NCI-H526 treated with DMSO at 0.1 percent for 48 hours (cell line): ENCODE data around the gene TPMT.
"Not testable (repeated sequence)": the region's sequence is repeated elsewhere in the genome, so short reads cannot be mapped to it uniquely, and the experiment has no call there.

Experiments used
- DNase-seq: peaks from one replicate; lab custom pipeline; 2025; lab: John Stamatoyannopoulos, UW

TPMT gene

DNA sequence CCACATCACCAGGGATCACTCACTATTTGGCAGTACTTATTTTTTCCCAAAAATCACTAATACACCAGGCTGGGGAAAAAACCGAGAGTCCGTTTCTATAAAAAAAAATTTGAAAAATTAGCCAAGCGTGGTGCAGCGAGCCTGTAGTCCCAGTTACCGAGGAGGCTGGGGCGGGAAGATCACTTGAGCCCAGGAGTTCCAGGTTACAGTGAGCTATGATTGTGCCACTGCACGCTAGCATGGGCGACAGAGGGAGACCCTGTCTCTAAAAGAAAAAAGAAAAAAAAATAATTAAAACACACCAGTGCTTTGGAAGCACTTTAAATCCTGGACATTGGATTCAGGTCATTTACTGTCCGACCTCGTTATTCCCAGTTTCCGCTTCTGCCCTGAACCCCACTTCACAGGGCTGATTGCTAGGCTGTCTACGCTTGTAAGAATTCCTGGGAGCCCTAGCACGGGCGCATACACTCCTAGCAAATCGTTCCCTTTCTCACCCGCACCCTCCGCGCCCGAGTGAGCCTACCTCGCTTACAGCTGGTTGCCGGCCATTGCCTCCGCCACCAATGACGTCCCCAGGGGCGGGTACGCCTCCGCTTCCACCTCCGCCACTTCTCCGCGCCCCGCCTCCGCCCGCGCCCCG lies at the start of gene TPMT:
Gene TPMT, minus strand, starts transcription at position 571 of the 643 bp plus-strand sequence. CDS start 5,950 bp downstream, outside the sequence.
- no peak for DNase-seq

DNA sequence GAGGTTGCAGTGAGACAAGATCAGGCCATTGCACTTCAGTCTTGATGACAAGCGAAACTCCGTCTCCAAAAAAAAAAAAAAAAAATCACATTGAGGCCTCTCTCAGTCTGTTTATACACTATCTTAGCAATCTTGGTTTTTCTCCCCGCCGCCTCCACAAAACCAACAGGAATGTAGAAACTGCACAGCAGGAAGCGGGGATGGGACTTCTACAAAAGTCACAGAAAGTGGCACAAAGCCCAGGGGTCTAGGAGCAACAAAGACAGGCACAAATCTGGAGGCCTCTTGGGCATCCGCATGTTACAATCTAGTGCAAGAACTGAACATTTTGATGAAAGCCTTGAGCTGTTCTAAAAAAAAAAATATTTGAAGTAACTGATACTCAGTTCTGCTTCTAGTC lies 48.9 kb upstream of the TPMT start:
- DNase-seq: no peak

DNA sequence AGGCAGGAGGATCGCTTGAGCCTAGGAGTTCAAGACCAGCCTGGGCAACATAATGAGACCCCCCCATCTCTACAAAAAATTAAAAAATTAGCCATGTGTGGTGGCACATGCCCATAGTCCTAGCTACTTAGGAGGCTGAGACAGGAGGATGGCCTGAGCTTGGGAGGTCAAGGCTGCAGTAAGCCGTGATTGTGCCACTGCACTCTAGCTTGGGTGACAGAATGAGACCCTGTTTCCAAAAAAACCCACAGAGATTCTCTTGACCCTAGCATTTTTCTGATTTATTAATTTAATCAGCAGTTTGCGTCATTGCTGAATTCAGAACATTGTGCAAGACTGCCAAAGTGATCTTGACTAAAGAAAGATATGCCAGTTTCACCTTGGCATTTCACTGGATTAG lies 37.1 kb upstream of the TPMT start:
- DNase-seq: no peak

DNA sequence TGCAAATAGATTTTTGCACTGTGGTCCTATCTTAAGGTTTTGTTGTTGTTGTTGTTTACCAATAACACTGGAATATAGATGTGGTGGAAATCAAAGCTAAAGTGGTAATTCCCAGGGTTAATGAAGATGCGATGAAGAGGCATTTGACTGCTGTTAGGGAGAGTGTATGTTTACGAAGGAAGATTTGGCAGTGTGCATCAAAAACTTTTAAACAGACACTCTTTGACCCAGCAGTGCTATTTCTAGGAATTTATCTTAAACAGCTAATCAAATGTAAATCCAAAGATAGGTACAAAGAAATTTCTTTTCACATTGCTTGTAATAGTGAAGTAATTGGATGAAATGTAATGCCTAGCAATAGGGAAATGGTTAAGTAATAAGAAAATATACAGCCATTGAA lies 34.3 kb upstream of the TPMT start:
- DNase-seq: no peak

DNA sequence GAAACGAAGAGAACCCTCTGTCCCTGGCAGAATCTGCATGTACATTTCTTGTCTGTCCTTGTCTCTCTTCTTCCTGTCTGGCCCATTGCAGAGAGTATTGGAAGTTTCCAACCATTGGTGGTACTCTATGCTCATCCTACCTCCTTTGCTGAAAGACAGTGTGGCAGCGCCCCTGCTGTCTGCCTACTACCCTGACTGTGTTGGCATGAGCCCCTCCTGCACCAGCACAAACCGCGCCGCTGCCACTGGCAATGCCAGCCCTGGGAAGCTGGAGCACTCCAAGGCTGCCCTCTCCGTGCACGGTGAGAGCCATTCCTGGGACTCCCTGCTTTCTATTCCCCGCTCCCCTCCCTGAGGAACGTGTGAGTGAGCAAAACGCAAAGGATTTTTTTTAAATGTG lies 32.8 kb upstream of the TPMT start:
- DNase-seq: no peak

DNA sequence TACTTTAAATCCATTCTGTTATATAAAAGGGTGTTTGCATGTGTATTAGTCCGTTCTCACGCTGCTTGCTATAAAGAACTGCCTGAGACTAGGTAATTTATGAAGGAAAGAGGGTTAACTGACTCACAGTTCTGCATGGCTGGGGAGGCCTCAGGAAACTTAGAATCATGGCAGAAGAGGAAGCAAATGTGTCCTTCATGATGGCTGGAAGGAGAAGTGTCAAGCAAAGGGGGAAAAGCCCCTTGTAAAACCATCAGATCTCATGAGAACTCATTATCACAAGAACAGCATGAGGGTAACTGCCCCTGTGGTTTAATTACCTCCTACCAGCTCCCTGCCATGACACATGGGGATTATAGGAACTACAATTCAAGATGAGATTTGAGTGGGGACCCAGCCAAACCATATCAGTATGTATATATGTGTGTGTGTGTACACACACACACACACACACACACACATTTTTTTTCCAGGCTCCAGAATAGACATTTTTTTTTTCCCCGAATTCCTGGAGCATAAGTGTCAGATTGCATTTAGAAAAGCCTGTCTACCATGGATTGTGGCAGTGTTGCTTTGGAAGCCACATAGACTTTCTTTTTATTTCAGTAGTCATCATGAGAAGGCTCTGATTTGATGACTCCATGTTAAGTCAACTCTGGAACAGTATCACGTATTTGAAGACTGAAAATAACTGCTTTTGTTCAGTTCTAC lies 31.8 kb upstream of the TPMT start:
- DNase-seq: no peak

DNA sequence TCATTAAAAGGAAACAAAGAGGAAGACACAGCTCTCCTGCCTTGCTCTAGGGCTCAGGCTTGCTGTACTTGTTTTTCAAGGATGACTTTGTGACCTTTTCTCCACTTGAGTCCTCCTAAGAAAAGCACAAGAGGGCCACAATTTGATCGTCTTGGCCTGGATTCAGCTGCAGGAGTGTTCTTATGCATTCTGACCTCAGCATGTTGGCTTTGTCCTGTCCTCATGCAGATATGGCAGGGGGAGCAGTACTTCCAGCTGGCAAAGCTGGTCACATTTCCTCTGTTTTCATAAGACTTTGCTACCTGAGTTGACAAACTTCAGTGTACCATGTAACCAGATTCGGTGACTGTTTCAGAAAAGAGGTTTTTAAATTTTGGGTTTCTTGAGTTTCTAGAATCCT lies 31.2 kb upstream of the TPMT start:
- no peak for DNase-seq

DNA sequence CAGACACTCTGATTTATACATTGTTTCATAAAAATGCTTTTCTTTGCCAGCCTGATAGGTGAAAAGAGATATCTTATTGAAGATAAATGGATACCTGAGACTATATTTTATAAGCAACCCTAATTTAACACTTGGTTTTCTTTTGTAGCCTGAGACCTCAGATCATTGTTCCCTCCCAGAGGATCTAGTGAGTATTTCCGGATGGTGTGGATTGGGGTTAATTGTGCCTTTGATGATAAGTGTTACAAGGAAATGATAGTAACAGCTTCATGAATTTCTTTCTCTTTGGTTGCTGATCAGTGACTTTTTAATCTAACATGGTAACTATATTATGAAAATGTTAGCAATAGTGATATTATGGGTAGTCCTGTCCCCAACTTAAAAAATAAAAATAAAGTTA lies 30.7 kb upstream of the TPMT start:
- no peak for DNase-seq

DNA sequence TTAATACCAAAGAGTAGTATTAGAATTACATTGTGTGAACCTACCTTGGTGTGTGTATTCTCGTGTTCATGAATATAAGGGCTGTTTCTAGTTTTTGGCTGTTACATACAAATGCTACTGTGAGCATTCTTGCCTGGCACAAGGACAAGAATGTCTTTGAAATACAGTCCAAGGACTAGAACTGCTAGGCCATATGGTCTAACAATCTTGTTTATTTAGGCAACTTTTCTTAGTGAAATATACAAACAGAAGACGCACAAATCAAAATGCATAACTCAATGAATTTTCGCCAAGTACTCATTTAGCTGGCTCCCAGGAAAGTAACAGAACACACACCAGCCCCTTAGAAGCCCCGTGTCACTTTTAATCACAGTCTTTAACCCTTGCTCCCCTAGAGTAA lies 28.9 kb upstream of the TPMT start:
- no peak for DNase-seq

DNA sequence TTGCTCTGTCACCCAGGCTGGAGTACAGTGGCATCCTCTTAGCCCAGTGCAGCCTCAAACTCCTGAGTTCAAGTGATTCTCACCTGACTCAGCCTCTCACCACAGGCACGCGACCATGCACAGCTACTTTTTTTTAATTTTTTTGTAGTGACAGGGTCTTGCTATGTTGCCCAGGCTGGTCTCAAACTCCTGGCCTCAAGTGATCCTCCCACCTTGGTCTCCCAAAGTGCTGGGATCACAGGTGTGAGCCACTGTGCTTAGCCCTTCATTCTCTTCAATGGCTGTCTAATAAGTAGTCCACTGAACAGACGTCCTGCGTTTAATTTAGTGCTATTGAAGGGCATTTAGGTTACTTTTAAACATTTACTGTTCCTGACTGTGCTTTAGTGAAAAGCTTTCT lies 27.7 kb upstream of the TPMT start:
- DNase-seq: no peak

DNA sequence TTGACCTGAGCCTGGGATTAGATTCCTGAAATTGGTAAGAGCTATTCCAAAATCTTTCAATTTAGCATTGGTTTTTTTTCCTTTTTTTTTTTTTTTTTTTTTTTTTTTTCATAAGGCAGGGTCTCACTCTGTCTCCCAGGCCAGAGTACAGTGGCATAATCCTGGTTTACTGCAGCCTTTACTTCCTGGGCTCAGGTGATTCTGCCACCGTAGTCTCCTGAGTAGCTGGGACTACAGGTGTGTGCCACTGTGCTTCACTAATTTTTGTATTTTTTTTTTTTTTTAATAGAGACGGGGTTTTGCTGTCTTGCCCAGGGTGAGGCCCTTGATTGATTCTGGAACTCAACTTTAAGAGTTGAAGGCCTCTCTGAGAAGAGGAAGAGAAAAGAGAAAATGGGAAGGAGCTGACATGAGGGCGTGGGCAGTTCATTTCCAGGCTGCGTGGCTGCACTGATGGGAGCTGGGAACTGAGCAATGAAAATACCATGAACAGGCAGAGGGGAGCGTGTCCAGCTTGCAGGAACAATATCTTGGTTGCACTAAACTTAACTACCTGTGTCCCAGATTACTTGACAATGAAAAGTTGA lies 25.0 kb upstream of the TPMT start:
- DNase-seq: no peak

DNA sequence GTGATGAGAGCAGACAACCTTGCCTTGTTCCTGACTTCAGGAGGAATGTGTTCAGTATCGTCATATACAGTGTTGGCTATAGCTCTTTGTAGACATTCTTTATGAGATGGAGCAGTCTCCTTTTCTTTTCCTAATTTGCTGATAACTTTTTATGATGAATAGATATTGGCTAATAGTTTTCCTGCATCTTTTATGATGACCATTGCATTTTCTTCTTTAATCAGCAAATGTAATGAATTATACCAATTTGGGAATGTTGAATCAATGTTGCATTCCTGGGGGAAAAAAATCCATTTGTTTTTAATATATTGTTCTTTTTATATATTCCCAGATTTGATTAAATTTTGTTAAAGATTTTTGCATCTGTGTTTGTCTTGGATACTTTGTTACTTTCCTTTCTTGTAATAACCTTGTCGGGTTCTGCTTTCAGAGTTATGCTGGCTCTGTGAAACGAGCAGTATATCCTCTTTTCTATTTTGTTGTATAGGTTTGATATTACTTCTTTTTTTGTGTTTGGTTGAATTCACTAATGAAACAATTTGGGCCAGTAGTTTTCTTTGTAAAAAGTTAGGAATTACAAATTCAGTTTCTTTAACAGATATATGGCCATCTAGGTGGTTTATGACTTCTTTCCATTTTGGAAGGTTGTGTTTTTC lies 24.2 kb upstream of the TPMT start:
- DNase-seq: no peak

DNA sequence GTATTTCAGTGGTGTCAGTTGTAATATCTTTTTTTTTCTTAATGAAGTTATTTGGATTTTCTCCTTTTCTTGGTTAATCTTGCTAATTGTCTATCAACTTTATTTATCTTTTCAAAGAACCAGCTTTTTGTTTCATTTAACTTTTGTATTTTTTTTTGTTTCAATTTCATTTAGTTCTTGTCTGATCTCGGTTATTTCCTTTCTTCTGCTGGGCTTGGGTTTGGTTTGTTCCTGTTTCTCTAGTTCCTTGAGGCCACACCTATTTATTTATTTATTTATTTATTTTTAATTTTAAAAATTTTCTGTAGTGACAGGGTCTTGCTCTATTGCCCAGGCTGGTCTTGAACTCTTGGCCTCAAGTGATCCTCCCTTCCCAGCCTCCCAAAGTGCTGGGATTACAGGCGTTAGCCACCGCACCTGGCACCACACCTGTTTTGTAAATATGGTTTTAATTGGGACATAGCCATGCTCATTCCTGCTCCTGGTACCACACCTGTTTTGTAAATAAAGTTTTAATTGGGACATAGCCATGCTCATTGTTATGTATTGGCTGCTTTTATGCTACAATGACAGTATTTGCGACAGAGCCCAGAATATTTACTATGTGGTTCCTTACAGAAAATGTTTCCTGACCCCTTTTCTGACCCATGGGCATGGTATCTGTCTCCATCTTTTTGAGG lies 22.5 kb upstream of the TPMT start:
- DNase-seq: no peak

DNA sequence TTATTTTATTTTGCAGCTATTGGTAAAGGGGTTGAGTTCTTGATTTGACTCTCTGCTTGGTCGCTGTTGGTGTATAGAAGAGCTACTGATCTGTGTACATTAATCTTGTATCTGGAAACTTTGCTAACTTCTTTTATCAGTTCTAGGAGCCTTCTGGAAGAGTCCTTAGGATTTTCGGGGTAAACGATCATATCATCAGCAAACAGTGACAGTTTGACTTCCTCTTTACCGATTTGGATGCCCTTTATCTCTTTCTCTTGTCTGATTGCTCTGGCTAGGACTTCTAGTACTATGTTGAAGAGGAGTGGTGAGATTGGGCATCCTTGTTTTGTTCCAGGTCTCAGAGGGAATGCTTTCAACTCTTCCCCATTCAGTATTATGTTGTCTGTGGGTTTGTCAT lies 21.3 kb upstream of the TPMT start:
- DNase-seq: not testable (repeated sequence)

DNA sequence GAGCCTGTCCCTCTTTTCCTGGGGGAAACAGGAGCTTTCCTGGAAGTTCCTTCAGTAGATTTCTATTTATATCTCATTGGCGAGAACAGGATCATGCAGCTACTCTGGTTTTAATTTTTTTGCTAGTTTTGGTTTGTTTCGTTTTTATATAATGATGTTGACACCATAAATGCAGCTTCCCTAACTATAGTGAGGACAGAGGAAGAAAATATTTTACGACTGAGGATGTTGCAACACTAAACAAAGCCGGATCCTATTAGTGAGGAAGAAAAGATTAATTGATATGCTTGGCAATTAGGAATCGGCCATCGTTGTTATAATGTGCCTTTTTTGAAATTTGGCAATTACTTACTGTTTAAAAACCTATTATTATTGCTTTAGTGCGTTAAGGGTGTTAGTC lies 17.0 kb upstream of the TPMT start:
- DNase-seq: no peak

DNA sequence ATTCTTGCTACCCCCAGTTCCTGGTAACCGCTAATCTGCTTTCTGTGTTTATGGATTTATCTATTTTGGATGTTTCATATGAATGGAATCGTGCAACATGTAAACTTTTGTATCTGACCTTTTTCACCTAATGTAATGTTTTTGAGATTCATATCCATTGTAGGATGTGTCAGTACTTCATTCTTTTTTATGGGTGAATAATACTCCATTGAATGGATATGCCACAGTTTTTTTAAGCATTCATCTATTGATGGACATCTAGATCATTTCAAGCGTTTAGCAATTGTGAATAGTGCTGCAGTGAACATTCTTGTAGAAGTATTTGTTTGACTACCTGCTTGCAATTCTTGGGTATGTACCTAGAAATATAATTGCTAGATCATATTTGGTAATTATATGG lies 13.4 kb upstream of the TPMT start:
- DNase-seq: no peak

DNA sequence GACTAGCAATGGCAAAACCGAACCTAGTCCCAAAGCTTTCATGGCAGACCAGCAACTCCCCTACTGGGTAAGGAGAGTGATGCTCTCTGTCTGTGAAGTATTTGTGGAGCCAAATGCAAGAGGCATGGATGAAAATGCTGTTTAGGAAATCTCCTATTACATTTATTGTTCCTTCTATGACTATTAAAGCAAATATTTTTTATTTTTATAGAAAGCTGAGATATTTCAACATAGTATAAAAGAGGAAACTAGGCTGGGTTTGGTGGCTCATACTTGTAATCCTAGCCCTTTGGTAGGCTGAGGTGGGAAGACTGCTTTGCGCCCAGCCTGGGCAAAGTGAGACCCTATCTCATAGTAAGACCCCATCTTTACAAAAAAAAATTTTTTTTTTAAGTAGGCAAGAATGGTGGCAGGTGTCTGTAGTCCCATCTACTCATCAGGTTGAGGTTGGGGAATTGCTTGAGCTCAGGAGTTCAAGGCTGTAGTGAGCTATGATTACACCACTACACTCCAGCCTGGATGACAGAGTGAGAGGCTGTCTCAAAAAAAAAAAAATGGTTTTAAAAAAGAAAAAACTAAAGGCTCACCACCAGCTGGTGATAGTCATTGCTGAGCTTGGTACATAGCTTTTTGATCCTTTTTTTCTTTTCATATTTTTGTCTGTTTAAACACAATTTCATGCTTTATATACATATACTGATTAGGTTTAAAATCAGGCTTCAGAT lies 11.6 kb upstream of the TPMT start:
- no peak for DNase-seq

DNA sequence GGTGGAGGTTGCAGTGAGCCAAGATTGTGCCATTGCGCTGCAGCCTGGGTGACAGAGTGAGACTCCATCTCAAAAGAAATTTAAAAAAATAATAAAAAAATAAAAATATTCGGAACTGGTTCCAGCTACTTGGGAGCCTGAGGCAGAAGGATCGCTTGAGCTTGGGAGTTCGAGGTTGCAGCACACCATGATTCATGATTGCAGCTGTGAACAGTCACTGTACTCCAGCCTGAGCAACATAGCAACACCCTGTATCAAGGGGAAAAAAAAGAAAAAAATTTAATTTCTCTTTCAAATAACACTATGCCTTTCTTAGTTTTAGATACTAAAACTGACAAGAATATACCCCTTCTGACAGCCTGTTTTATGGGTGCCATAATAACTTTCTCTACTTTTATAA lies 10.9 kb upstream of the TPMT start:
- no peak for DNase-seq

DNA sequence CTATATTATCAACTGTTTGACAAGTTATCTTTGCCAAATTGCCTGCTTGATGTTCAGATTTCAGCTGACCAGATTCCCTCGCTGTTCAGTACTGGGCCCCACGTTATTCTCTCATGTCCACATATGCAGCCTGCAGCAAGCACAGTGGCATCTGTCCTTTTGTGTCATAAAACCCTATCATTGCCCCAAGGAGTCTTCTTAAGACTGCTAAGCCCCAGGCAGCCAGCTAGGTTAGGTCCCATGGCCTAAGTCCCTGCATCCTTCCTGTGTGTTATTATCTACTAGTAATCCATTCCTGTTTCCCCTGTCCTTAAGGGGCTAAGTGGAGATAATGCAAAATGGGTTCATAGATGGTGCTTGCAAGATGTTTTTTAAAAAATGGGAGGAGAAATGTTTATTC lies 7.5 kb upstream of the TPMT start:
- no peak for DNase-seq

DNA sequence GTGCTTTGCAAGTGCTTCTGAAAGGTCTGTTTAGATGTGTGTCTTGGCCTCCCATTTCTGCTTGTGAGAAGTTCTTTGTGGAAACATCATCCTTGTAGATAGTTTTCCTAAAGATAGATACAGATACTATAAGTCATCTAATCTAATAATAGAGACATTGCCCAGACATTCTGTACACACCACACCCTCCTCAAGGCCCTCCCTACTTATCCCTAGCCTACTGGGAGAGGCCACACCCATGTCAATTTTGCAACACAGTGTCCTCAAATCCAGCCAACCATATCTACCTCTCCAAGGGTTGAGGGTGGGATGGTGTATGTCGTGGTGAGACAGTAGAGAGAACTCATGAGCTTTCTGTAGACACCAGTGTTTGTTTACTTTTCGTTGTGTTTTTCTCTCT lies 6.6 kb upstream of the TPMT start:
- no peak for DNase-seq

DNA sequence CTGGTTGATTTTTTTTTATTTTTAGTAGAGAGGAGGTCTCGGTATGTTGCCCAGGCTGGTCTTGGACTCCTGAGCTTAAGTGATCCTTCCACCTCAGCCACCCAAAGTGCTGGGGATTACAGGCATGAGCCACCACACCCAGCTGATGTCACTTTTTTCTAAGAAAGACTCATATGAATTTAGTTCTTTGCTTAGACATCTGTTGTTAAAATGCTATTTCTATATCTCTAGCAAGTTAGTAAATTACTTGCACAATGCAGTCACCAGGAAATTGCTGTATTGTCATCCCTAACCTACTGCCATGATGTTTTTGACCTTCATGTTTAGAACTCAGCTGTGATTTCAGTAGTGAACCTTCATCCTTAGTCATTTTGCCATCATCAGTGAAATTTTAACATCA lies 6.0 kb upstream of the TPMT start:
- DNase-seq: no peak

DNA sequence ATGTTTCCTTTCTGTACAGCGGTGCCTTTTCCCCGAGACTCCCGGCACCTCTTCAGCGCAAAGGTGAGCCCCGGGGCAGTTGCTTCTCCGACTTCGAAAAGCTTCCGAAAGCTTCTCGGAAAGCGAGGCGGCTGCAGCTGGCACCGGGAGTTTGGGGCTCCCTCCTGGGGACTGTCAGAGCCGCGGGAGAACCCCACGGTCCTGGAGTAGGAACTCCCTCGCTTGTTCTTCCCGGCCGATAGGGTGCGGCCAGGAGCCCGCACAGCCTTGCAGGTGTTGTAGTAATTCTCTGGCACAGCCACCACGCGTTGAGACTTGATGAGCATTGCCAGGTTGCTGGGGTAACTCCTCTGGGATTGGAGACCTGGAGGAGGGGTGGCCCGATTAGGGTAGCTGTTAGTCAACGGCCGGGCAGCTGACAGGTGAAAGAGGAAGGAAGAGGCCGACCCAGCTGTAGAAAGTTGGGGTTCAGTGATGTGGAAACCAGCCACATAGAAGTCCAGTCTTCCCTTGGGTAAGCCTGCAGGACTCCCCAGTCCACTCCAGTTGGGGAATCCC lies 1.1 kb upstream of the TPMT start:
- peak; percentile 81 for DNase-seq
